Lower leg skin (tissue), 4 donors: ENCODE measurements around the gene TPRN. TPM values are rescaled to one million over a fixed set of nuclear protein-coding genes. Genes with fewer than 3 reads are reported as not detected.
A peak's percentile ranks its signal among the peaks of the same experiment; 100 is the strongest.
"Not testable (repeated sequence)": the region's sequence is repeated elsewhere in the genome, so short reads cannot be mapped to it uniquely, and the experiment has no call there.

Experiments used
- DNase-seq, 2 donors: peaks; one replicate each; pipeline ENCODE4 v3.0.0-alpha.2; 2019; ENCODE audit warnings: low spot score in 2 of 2
- H3K4me3 ChIP-seq: fragments of 200-600 bp; sonication (generic); 2 replicates; pipeline ENCODE4 v1.5.1; 2017; ENCODE audit warnings: mild to moderate bottlenecking, low read depth; ENCODE audit not compliant: poor library complexity, severe bottlenecking
- POLR2A ChIP-seq, 2 donors: fragments of 450-650 bp; IDR thresholded peaks; one replicate each; pipeline ENCODE4 v1.6.1; 2016 to 2017; ENCODE audit warnings: antibody characterized with exemption in 2 of 2, mild to moderate bottlenecking in 1 of 2, moderate library complexity in 1 of 2
- WGBS, 2 donors: methylation state at CpG; one replicate each; pipeline ENCODE4 v1.1.5; 2018; 5-methylcytosine and 5-hydroxymethylcytosine counted together
- intact Hi-C: fragments of 100-400 bp; cut with DNase I; formaldehyde crosslinking; loops from one replicate; pipeline ENCODE4 v1.15.0; 2023; ENCODE audit warnings: low total_unique reads
- total RNA-seq, 4 donors: library from RNA; depleted of rRNA; stranded (reverse); fragments of >200 nt; gene quantifications; one replicate each; pipeline ENCODE4 v1.1.0, GENCODE V29; 2016
- TF ChIP-seq, protein P1 (sequence below), 3 donors: fragments of 450-650 bp; IDR thresholded peaks; one replicate each; pipeline ENCODE4 v1.5.1; 2016; ENCODE audit warnings: antibody characterized with exemption in 3 of 3, mild to moderate bottlenecking in 3 of 3, moderate library complexity in 2 of 3

Gene TPRN
- total RNA-seq, 4 donors from 2014 or later = 27.6 to 34.2 (median 29.1) TPM

GRCh38 chr9:137240841-137241489 is 40.4 kb upstream of the TPRN start, which contains the start of gene TUBB4B:
Gene TUBB4B, plus strand, starts transcription at chr9:137241287. Its CDS starts 74 bp downstream, at chr9:137241361.
- TF ChIP-seq, protein P1, sequence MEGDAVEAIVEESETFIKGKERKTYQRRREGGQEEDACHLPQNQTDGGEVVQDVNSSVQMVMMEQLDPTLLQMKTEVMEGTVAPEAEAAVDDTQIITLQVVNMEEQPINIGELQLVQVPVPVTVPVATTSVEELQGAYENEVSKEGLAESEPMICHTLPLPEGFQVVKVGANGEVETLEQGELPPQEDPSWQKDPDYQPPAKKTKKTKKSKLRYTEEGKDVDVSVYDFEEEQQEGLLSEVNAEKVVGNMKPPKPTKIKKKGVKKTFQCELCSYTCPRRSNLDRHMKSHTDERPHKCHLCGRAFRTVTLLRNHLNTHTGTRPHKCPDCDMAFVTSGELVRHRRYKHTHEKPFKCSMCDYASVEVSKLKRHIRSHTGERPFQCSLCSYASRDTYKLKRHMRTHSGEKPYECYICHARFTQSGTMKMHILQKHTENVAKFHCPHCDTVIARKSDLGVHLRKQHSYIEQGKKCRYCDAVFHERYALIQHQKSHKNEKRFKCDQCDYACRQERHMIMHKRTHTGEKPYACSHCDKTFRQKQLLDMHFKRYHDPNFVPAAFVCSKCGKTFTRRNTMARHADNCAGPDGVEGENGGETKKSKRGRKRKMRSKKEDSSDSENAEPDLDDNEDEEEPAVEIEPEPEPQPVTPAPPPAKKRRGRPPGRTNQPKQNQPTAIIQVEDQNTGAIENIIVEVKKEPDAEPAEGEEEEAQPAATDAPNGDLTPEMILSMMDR (IDR thresholded peaks at IDR 0.05) = no peak
- peak in 1 of 2 donors; percentile 99 for TF ChIP-seq POLR2A (IDR thresholded peaks at IDR 0.05)
- DNase-seq = peak; percentile 99 to 100
- 0% methylated on average over 38 to 42 of the region's 67 CpGs for WGBS, 2 donors
- intact Hi-C loops = no loop called here
- peak within 1 kb of the TSS; percentile 73 for H3K4me3 ChIP-seq

DNA sequence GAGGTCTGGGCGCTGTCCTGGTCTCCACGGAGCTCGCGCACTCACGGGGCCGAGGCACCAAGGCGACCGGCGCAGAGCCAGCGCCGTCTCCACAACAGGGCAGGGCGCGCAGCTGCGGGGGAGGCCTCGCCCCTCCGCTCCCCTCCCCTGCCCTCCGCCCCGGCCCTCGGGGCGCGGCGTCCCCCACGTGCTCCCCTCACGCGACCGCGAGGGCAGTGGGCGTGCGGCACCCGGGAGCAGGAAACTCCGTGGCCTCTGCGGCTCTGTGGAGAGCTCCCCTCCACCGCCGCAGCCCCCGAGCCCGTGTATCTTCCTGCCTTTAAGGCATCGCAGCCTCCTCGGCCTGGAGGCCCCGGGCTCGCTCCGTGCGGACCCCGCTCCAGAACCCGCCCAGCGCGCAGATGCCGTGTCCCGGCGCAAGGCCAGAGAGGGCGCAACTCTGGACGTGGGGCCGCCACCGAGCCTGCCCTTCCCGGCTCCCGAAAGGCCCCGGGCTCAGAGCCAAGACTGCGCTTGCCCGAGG is 39.8 kb upstream of the TPRN start:
- no peak for TF ChIP-seq POLR2A (IDR thresholded peaks at IDR 0.05)
- TF ChIP-seq, protein P1 (IDR thresholded peaks at IDR 0.05) = no peak
- 0 to 1% methylated on average over 26 to 28 of the region's 58 CpGs for WGBS, 2 donors
- peak overlapping the region; percentile 37 for H3K4me3 ChIP-seq
- peak; percentile 68 to 96 for DNase-seq
- intact Hi-C loops = no loop called here

GRCh38 chr9:137239541-137240200 is 39.1 kb upstream of the TPRN start:
- WGBS, 2 donors = 46 to 57% methylated on average over 27 of the region's 27 CpGs
- intact Hi-C loops, DNase-seq: not testable (repeated sequence)

DNA sequence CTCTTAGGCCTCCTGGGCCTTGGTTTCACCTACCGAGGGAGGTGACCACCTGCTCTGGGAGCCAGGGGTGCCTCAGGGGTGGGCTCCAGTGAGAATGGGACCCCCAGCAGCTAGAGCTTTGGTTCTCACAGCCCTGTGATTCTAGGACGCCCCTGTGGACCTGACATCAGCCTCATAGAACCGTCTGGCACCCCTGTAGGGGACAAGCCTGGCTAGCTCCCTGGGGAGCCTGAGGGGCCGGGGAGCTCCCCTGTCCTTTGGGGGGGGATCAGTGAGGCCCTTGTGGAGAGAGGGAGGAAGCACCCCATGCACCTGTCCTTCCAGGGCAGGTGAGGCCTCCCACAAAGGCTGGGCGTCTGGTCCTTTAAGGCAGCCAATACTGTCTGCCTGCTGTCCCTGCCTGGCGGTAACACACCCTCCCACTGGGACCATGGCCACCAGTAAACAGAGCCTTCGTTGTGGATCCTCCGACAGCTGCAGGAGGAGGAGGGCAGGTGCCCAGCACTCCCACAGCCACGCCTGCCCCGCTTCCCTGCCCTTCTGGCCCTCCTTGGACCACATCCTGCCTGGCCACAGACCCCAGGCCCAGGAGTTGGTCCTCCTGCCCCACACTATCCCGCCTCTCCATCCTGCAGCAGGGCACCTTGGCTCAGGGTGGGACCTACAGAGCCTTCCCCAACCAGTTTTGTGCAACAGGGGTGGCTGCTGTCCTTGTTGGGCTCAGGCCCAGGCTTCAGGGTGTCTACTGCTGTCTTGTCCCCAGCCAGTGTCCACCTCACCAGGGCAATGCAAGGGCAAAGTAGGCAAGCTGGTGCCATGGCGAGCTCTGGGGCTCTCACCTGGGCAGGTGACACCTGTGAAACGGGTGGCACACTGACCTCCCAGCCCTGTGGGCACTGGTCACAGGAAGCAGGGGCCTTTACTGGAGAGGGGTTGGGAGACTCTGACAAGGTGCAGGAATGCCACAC is 37.5 kb upstream of the TPRN start:
- DNase-seq = no peak
- 49 to 55% methylated on average over 8 to 13 of the region's 13 CpGs for WGBS, 2 donors
- H3K4me3 ChIP-seq = no peak overlapping the region
- TF ChIP-seq POLR2A (IDR thresholded peaks at IDR 0.05) = no peak
- TF ChIP-seq, protein P1 (IDR thresholded peaks at IDR 0.05) = no peak
- intact Hi-C loops = no loop called here

More at GRCh38 chr9:137239541-137240200, 39.1 kb upstream of the TPRN start:
- H3K4me3 ChIP-seq = peak overlapping the region; percentile 37

- 42 to 95% methylated on average over 2 to 11 of the region's 11 CpGs for whole genome bisulfite sequencing, 2 donors
- no peak overlapping the region for H3K4me3 ChIP-seq
- no peak for DNase-seq
- intact Hi-C loops = no loop called here
- TF ChIP-seq, protein P1 (IDR thresholded peaks at IDR 0.05) = no peak
- no peak for TF ChIP-seq POLR2A (IDR thresholded peaks at IDR 0.05)
Measured at GRCh38 chr9:137236936-137237421, 36.4 kb upstream of the TPRN start.
